ENCODE measurements around the gene LEFTY1. TPM values are rescaled to one million over a fixed set of nuclear protein-coding genes. Genes with fewer than 3 reads are reported as not detected.

Gene LEFTY1
- total and polyA plus RNA-seq, 2 of the 13 experiments (the other 11 are each of a cell fraction or from before 2014, with no cell fraction given): 0.29 to 0.79 TPM

DNA sequence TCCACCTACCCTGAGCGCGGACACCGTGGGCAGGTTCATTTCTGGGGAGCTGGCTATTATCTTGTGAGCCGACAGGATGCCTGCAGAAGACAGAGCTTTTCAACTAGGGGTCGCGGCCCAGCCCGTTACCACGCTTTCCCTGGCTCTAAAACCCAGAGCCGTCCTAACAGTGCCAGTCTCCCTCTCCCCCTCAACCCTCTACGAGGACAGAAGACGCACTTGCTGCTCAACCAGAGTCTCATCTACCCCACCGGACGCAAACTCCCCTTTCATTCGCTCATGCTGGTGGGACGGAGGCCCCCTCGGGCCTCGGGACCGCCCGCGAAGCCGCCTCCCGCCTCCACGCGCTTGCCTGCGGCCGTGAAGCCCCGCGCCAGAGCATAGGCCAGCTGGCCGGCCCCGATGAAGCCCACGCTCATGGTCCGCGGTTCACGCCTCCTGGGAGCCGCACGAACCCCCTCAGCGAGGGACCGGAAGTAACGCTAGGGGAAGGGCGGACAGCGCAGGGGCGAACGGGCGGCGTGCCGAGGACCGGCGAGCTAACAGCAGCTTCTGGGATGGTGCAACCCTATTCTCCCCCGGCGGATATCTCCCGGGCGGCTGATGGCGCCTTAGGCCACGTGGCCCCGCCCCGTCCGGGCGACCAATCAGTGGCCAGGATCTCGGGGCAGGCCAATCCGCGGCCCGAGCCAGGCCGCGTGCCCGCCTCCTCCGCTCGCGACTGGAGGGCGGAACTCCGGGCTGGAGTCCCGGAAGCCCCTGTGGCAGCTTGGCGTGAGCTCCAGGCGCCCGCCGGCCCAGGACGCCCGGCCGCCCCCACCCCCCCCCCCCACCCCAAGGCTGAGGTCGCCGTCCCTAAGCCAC is 35.0 kb upstream of the LEFTY1 start, which contains the start of gene PYCR2 (continued):
- TF ChIP-seq TBX2 (CRISPR knock-in tag; IDR thresholded peaks at IDR 0.05; ENCODE audit: borderline replicate concordance): peak; percentile 54
- peak; percentile 72; the same call in 1 of the 2 replicates for TF ChIP-seq ZNF670 (CRISPR knock-in tag; IDR thresholded peaks at IDR 0.05; ENCODE audit: borderline replicate concordance)
- peak; percentile 53; the same call in 1 of the 2 replicates for TF ChIP-seq MIXL1 (CRISPR knock-in tag; IDR thresholded peaks at IDR 0.05)
- TF ChIP-seq, protein P1, sequence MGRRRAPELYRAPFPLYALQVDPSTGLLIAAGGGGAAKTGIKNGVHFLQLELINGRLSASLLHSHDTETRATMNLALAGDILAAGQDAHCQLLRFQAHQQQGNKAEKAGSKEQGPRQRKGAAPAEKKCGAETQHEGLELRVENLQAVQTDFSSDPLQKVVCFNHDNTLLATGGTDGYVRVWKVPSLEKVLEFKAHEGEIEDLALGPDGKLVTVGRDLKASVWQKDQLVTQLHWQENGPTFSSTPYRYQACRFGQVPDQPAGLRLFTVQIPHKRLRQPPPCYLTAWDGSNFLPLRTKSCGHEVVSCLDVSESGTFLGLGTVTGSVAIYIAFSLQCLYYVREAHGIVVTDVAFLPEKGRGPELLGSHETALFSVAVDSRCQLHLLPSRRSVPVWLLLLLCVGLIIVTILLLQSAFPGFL (CRISPR knock-in tag; IDR thresholded peaks at IDR 0.05): no peak
- TF ChIP-seq SIX1 (CRISPR knock-in tag; IDR thresholded peaks at IDR 0.05; ENCODE audit: borderline replicate concordance): peak; percentile 15; the same call in 1 of the 2 replicates
- TF ChIP-seq XBP1 (CRISPR knock-in tag; IDR thresholded peaks at IDR 0.05): peak; percentile 65; the same call in 1 of the 2 replicates
- TF ChIP-seq ZNF256 (CRISPR knock-in tag; conservative IDR thresholded peaks at IDR 0.05): no peak
- peak; percentile 84; the same call in 1 of the 2 replicates for TF ChIP-seq ZNF749 (CRISPR knock-in tag; IDR thresholded peaks at IDR 0.05; ENCODE audit: borderline replicate concordance)
- TF ChIP-seq ZNF124 (CRISPR knock-in tag; IDR thresholded peaks at IDR 0.05): peak; percentile 70
- TF ChIP-seq KLF16 (CRISPR knock-in tag; IDR thresholded peaks at IDR 0.05): peak; percentile 58 to 83; a peak in 3 of 4 replicates
- TF ChIP-seq CEBPG (CRISPR knock-in tag; IDR thresholded peaks at IDR 0.05): peak; percentile 85
- TF ChIP-seq MYC (CRISPR knock-in tag; IDR thresholded peaks at IDR 0.05; ENCODE audit: borderline replicate concordance): peak; percentile 92; the same call in 1 of the 2 replicates
- TF ChIP-seq KLF15 (CRISPR knock-in tag; IDR thresholded peaks at IDR 0.05; ENCODE audit: borderline replicate concordance): no peak
- TF ChIP-seq PHF5A (CRISPR knock-in tag; IDR thresholded peaks at IDR 0.05; ENCODE audit: low read depth, unreplicated experiment): no peak
- peak; percentile 64 for TF ChIP-seq ARNTL (CRISPR knock-in tag; IDR thresholded peaks at IDR 0.05)
- TF ChIP-seq, protein P2, sequence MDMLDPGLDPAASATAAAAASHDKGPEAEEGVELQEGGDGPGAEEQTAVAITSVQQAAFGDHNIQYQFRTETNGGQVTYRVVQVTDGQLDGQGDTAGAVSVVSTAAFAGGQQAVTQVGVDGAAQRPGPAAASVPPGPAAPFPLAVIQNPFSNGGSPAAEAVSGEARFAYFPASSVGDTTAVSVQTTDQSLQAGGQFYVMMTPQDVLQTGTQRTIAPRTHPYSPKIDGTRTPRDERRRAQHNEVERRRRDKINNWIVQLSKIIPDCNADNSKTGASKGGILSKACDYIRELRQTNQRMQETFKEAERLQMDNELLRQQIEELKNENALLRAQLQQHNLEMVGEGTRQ (IDR thresholded peaks at IDR 0.05; ENCODE audit: low read depth, low read length): peak; percentile 86
- TF ChIP-seq, protein P2 (CRISPR knock-in tag; IDR thresholded peaks at IDR 0.05; ENCODE audit: borderline replicate concordance): peak; percentile 91; the same call in 1 of the 2 replicates
- no peak for TF ChIP-seq PRPF4 (IDR thresholded peaks at IDR 0.05; ENCODE audit: low read depth, low read length, poor library complexity, severe bottlenecking)
- no peak for TF ChIP-seq STAG1 (CRISPR knock-in tag; IDR thresholded peaks at IDR 0.05)
- TF ChIP-seq ZBTB39 (CRISPR knock-in tag; IDR thresholded peaks at IDR 0.05): peak; percentile 45; the same call in 1 of the 2 replicates
- TF ChIP-seq MXD4 (CRISPR knock-in tag; IDR thresholded peaks at IDR 0.05): peak; percentile 92
- peak; percentile 80 for TF ChIP-seq RXRB (CRISPR knock-in tag; IDR thresholded peaks at IDR 0.05; ENCODE audit: borderline replicate concordance)
- TF ChIP-seq ZSCAN30 (CRISPR knock-in tag; IDR thresholded peaks at IDR 0.05): no peak
- TF ChIP-seq KDM5A (IDR thresholded peaks at IDR 0.05; ENCODE audit: borderline replicate concordance, low read length): peak; percentile 52; the same call in 1 of the 2 replicates
- peak; percentile 64; the same call in 1 of the 2 replicates for TF ChIP-seq GATA4 (IDR thresholded peaks at IDR 0.05; ENCODE audit: borderline replicate concordance, low read depth)
